Spleen (tissue), 11 donors: ENCODE measurements around the gene NDUFA7. TPM values are rescaled to one million over a fixed set of nuclear protein-coding genes. Genes with fewer than 3 reads are reported as not detected.
A peak's percentile ranks its signal among the peaks of the same experiment; 100 is the strongest.

Experiments used
- DNase-seq: peaks from one replicate; pipeline ENCODE4 v3.0.0-alpha.2; 2020
- H3K27ac ChIP-seq, 8 donors: fragments of 200-600 bp; sonication (generic) in 7 of 8; 1 replicate in 4 of 8; 2 replicates in 4 of 8; pipeline versions ENCODE4 v1.5.0 to v1.8.0; 2016 to 2021; ENCODE audit warnings: inconsistent platforms in 4 of 8, mild to moderate bottlenecking in 4 of 8, moderate library complexity in 1 of 8
- H3K27me3 ChIP-seq, 7 donors: fragments of 200-600 bp; sonication (generic) in 6 of 7; replicated peaks in 1 of 7; 1 replicate in 4 of 7; 2 replicates in 3 of 7; pipeline versions ENCODE4 v1.5.0 to v1.8.0; 2016 to 2021; ENCODE audit warnings: inconsistent platforms in 3 of 7, mild to moderate bottlenecking in 1 of 7
- H3K36me3 ChIP-seq, 6 donors: fragments of 200-600 bp; sonication (generic) in 5 of 6; 1 replicate in 4 of 6; 2 replicates in 2 of 6; pipeline versions ENCODE4 v1.5.0 to v1.8.0; 2016 to 2021; ENCODE audit warnings: inconsistent platforms in 2 of 6
- H3K4me1 ChIP-seq, 6 donors: fragments of 200-600 bp; sonication (generic) in 5 of 6; 1 replicate in 3 of 6; 2 replicates in 3 of 6; pipeline versions ENCODE4 v1.5.0 to v1.8.0; 2016 to 2021; ENCODE audit warnings: inconsistent platforms in 3 of 6
- H3K4me3 ChIP-seq, 8 donors: fragments of 200-600 bp; sonication (generic) in 7 of 8; 1 replicate in 4 of 8; 2 replicates in 4 of 8; pipeline versions ENCODE4 v1.5.0 to v1.8.0; 2016 to 2021; ENCODE audit warnings: inconsistent platforms in 4 of 8, mild to moderate bottlenecking in 4 of 8, moderate library complexity in 2 of 8
- H3K9me3 ChIP-seq, 8 donors: fragments of 200-600 bp; sonication (generic) in 7 of 8; 1 replicate in 4 of 8; 2 replicates in 4 of 8; pipeline versions ENCODE4 v1.5.0 to v1.8.0; 2016 to 2021; ENCODE audit warnings: inconsistent platforms in 4 of 8
- CTCF ChIP-seq, 11 experiments: fragments of 200-600 bp in 7 of 11; fragments of 450-650 bp in 4 of 11; sonication (generic) in 4 of 11; IDR thresholded peaks in 8 of 11; conservative IDR thresholded peaks in 3 of 11; 1 replicate in 7 of 11; 2 replicates in 4 of 11; pipeline versions ENCODE4 v1.4.0 to v1.8.0; 2016 to 2021; ENCODE audit warnings: antibody characterized with exemption in 11 of 11, inconsistent platforms in 4 of 11, mild to moderate bottlenecking in 1 of 11
- POLR2A ChIP-seq, 3 donors: fragments of 450-650 bp; IDR thresholded peaks; one replicate each; pipeline ENCODE4 v1.5.1; 2017; ENCODE audit warnings: antibody characterized with exemption in 3 of 3, mild to moderate bottlenecking in 1 of 3
- POLR2AphosphoS5 ChIP-seq, 3 donors: sonication (generic); formaldehyde crosslinking; IDR thresholded peaks; one replicate each; pipeline ENCODE4 v1.5.1; 2017; ENCODE audit warnings: antibody characterized with exemption in 3 of 3
- WGBS, 5 donors: extraction: QIAGEN DNeasy Blood & Tissue Kit in 3 of 5; methylation state at CpG; one replicate each; pipeline versions ENCODE4 v1.1.5 to v1.1.7; 2013 to 2018; 5-methylcytosine and 5-hydroxymethylcytosine counted together
- intact Hi-C: fragments of 100-400 bp; cut with DNase I; formaldehyde crosslinking; loops from one replicate; pipeline ENCODE4 v1.15.0; 2023; ENCODE audit warnings: low total_unique reads
- polyA plus RNA-seq, 3 donors: library from polyadenylated mRNA; stranded (reverse); fragments of 200-250 nt; gene quantifications; one replicate each; pipeline ENCODE4 v1.2.1, GENCODE V29; 2013
- total RNA-seq, 7 donors: library from RNA; depleted of rRNA in 3 of 7; stranded (reverse); fragments of >200 nt in 3 of 7; fragmentation: NEBNext Ultra II Directional in 4 of 7; extraction: Animal tissue kit (Norgen Biotek cat#: 25700) in 4 of 7; gene quantifications; one replicate each; pipeline versions ENCODE4 v1.1.0 to v1.2.1, GENCODE V29; 2016 to 2021
- donor health status: healthy with polysubstance abuse.
- donor health status: DM: no; HTN: no; CAD: no; lungs with moderate emphysema.
- donor health status: DM: no; HTN: no; CAD: no.
- donor health status: Bipolar disorder and iron deficiency.
- donor health status: healthy.
- donor health status: DM: no; HTN: no; CAD: no.
- donor health status: DM: yes; HTN: yes; CAD: no.

Gene NDUFA7
- total and polyA plus RNA-seq, 10 donors: 14.6 to 131 (median 31.1) TPM

- peak; percentile 92 to 93 (median 93) for TF ChIP-seq POLR2AphosphoS5 (IDR thresholded peaks at IDR 0.05)
- TF ChIP-seq CTCF (IDR thresholded peaks at IDR 0.05 in 8 of 11, conservative IDR thresholded peaks at IDR 0.05 in 3 of 11): no peak
- TF ChIP-seq POLR2A (IDR thresholded peaks at IDR 0.05): peak in 1 of 3 donors; percentile 13
- H3K4me1 ChIP-seq: peaks cover 8 to 84% (median 58%) of the 10 kb centered on the region in 6 donors
- H3K27me3 ChIP-seq: no peaks in the 10 kb centered on the region
- no peaks in the 10 kb centered on the region for H3K9me3 ChIP-seq
- H3K4me3 ChIP-seq: peak within 1 kb of the TSS; percentile 54 to 83 (median 70)
- H3K36me3 ChIP-seq: peaks cover 0 to 61% (median 26%) of the 10 kb centered on the region in 6 donors
- WGBS, 5 donors: 0 to 3% (median 1%) methylated on average over 26 to 63 of the region's 63 CpGs
- intact Hi-C loops: no loop called here
- peak; percentile 95 for DNase-seq
- H3K27ac ChIP-seq: peak within 1 kb of the TSS; percentile 61 to 88 (median 84)
Measured at GRCh38 chr19:8307965-8308866, 13.0 kb downstream of the NDUFA7 start, which contains the start of gene CD320. Gene CD320 (minus strand): TSS chr19:8308358. CDS start chr19:8308290, 68 bp downstream.

GRCh38 chr19:8307400-8307964 lies 13.7 kb downstream of the NDUFA7 start:
- Histone ChIP-seq H3K36me3 (peaks cover 0 to 60% (median 24%) of the 10 kb centered on the region in 6 donors), H3K4me1 (peaks cover 8 to 87% (median 58%) of the 10 kb centered on the region in 6 donors), H3K9me3 (no peaks in the 10 kb centered on the region), H3K27me3 (no peaks in the 10 kb centered on the region), H3K4me3 (peak overlapping the region; percentile 54 to 83 (median 70)), H3K27ac (peak overlapping the region; percentile 61 to 88 (median 84))
- 37 to 51% (median 40%) methylated on average over 23 to 24 of the region's 24 CpGs for WGBS, 5 donors
- TF ChIP-seq POLR2AphosphoS5 (IDR thresholded peaks at IDR 0.05) (no peak), POLR2A (IDR thresholded peaks at IDR 0.05) (no peak), CTCF (IDR thresholded peaks at IDR 0.05 in 8 of 11, conservative IDR thresholded peaks at IDR 0.05 in 3 of 11) (no peak)
- DNase-seq: peak; percentile 78
- intact Hi-C loops: no loop called here

- Histone ChIP-seq H3K27me3 (no peaks in the 10 kb centered on the region), H3K4me3 (peak overlapping the region in 5 of 8 donors; percentile 65 to 81 (median 71)), H3K36me3 (peaks cover 0 to 60% (median 23%) of the 10 kb centered on the region in 6 donors), H3K4me1 (peaks cover 8 to 84% (median 53%) of the 10 kb centered on the region in 6 donors), H3K27ac (peak overlapping the region in 7 of 8 donors; percentile 15 to 88 (median 82)), H3K9me3 (no peaks in the 10 kb centered on the region)
- TF ChIP-seq POLR2AphosphoS5 (IDR thresholded peaks at IDR 0.05) (peak in 2 of 3 donors; percentile 59 to 62), CTCF (IDR thresholded peaks at IDR 0.05 in 8 of 11, conservative IDR thresholded peaks at IDR 0.05 in 3 of 11) (no peak), POLR2A (IDR thresholded peaks at IDR 0.05) (no peak)
- WGBS, 5 donors: 56 to 78% (median 71%) methylated on average over 13 to 17 of the region's 17 CpGs
- DNase-seq: peak; percentile 77
- intact Hi-C loops: no loop called here
Measured at GRCh38 chr19:8306235-8307054, 14.7 kb downstream of the NDUFA7 start.
